ENCODE data around the gene PNMA8C. TPM values are rescaled to one million over a fixed set of nuclear protein-coding genes. Genes with fewer than 3 reads are reported as not detected.

The PNMA8C gene
- not detected for total RNA-seq

GRCh38 chr19:46428239-46429135 lies at the start of gene PNMA8C:
Gene PNMA8C, minus strand, starts transcription at chr19:46428936. Its CDS starts 577 bp downstream, at chr19:46428359.
- Histone ChIP-seq H3K27ac (no peak within 1 kb of the TSS), H3K9me3 (no peaks in the 10 kb centered on the region), H3K27me3 (peaks cover 0 to 98% (median 7%) of the 10 kb centered on the region in 4 donors), H3K36me3 (no peaks in the 10 kb centered on the region), H3K4me1 (peaks cover 0 to 24% (median 6%) of the 10 kb centered on the region in 3 donors), H3K4me3 (peak within 1 kb of the TSS in 2 of 4 donors; percentile 18 to 45)
- WGBS, 2 donors: 13 to 17% methylated on average over 12 to 29 of the region's 52 CpGs
- no peak for DNase-seq
- intact Hi-C loops (cut with DNase I): no loop called here
- TF ChIP-seq POLR2A (IDR thresholded peaks at IDR 0.05) (no peak), CTCF (IDR thresholded peaks at IDR 0.05) (no peak)

- peaks cover 0 to 92% (median 4%) of the 10 kb centered on the region in 4 donors for H3K27me3 ChIP-seq
- intact Hi-C loops (cut with DNase I): no loop called here
- no peaks in the 10 kb centered on the region for H3K36me3 ChIP-seq
- no peak overlapping the region for H3K27ac ChIP-seq
- 42 to 54% methylated on average over 2 of the region's 2 CpGs for WGBS, 2 donors
- TF ChIP-seq POLR2A (IDR thresholded peaks at IDR 0.05) (no peak), CTCF (IDR thresholded peaks at IDR 0.05) (no peak)
- peaks cover 4 to 11% (median 6%) of the 10 kb centered on the region in 3 donors for H3K4me1 ChIP-seq
- DNase-seq: no peak
- no peaks in the 10 kb centered on the region for H3K9me3 ChIP-seq
- no peak overlapping the region for H3K4me3 ChIP-seq
These were observed 47.2 kb upstream of the PNMA8C start for GRCh38 chr19:46475986-46476385.

GRCh38 chr19:46474211-46474610 lies 45.5 kb upstream of the PNMA8C start:
- no peak for TF ChIP-seq POLR2A (IDR thresholded peaks at IDR 0.05)
- no peak for TF ChIP-seq CTCF (IDR thresholded peaks at IDR 0.05)
- H3K27ac ChIP-seq: no peak overlapping the region
- no peaks in the 10 kb centered on the region for H3K36me3 ChIP-seq
- no peaks in the 10 kb centered on the region for H3K9me3 ChIP-seq
- no peak for DNase-seq
- peaks cover 4 to 14% (median 6%) of the 10 kb centered on the region in 3 donors for H3K4me1 ChIP-seq
- 79 to 81% methylated on average over 8 of the region's 8 CpGs for WGBS, 2 donors
- intact Hi-C loops (cut with DNase I): no loop called here
- H3K27me3 ChIP-seq: peaks cover 0 to 92% (median 6%) of the 10 kb centered on the region in 4 donors
- no peak overlapping the region for H3K4me3 ChIP-seq

- intact Hi-C loops (cut with DNase I): no loop called here
- 53 to 64% methylated on average over 3 to 4 of the region's 4 CpGs for WGBS, 2 donors
- no peaks in the 10 kb centered on the region for H3K9me3 ChIP-seq
- peaks cover 4 to 14% (median 6%) of the 10 kb centered on the region in 3 donors for H3K4me1 ChIP-seq
- TF ChIP-seq POLR2A (IDR thresholded peaks at IDR 0.05) (no peak), CTCF (IDR thresholded peaks at IDR 0.05) (no peak)
- no peaks in the 10 kb centered on the region for H3K36me3 ChIP-seq
- H3K27me3 ChIP-seq: peaks cover 0 to 95% (median 6%) of the 10 kb centered on the region in 4 donors
- no peak for DNase-seq
- H3K4me3 ChIP-seq: no peak overlapping the region
- no peak overlapping the region for H3K27ac ChIP-seq
These were observed 43.9 kb upstream of the PNMA8C start for GRCh38 chr19:46472592-46472991.
